HEK293T (cell line): ENCODE data around the gene PRKAG2.

Experiments
- CTCF ChIA-PET: fragments of 350-600 bp; formaldehyde crosslinking; extraction: SDS; loops from one replicate; lab custom pipeline; 2021; ENCODE audit warnings: antibody characterized with exemption, inconsistent platforms; lab: Yijun Ruan, JAX
- POLR2A ChIA-PET: fragments of 350-600 bp; formaldehyde crosslinking; extraction: SDS; loops from one replicate; lab custom pipeline; 2020; ENCODE audit warnings: antibody characterized with exemption, inconsistent platforms; lab: Yijun Ruan, JAX
- DNase-seq: peaks from one replicate; pipeline ENCODE4 v3.0.0; 2012; ENCODE audit warnings: mixed read lengths; ENCODE audit errors: extremely low spot score
- ARNT ChIP-seq: fragments of 450-650 bp; IDR thresholded peaks from 2 replicates; pipeline ENCODE4 v1.6.1; 2017; ENCODE audit warnings: mild to moderate bottlenecking
- BHLHE40 ChIP-seq: fragments of 450-650 bp; IDR thresholded peaks from 2 replicates; pipeline ENCODE4 v1.6.1; 2016; ENCODE audit warnings: mild to moderate bottlenecking, moderate library complexity, borderline replicate concordance
- CTBP1 ChIP-seq: fragments of 450-650 bp; IDR thresholded peaks from 2 replicates; pipeline ENCODE4 v1.6.1; 2016; ENCODE audit warnings: borderline replicate concordance
- ELF4 ChIP-seq: fragments of 450-650 bp; IDR thresholded peaks from 2 replicates; pipeline ENCODE4 v1.6.1; 2017; ENCODE audit warnings: antibody characterized with exemption
- FOXA1 ChIP-seq: fragments of 450-650 bp; IDR thresholded peaks from 2 replicates; pipeline ENCODE4 v1.6.1; 2016; ENCODE audit warnings: mild to moderate bottlenecking
- FOXK2 ChIP-seq: fragments of 450-650 bp; IDR thresholded peaks from 2 replicates; pipeline ENCODE4 v1.6.1; 2016; ENCODE audit warnings: mild to moderate bottlenecking
- FOXM1 ChIP-seq: fragments of 450-650 bp; IDR thresholded peaks from 2 replicates; pipeline ENCODE4 v1.6.1; 2017; ENCODE audit warnings: mild to moderate bottlenecking, borderline replicate concordance
- HDGF ChIP-seq: fragments of 450-650 bp; IDR thresholded peaks from 2 replicates; pipeline ENCODE4 v1.6.1; 2017; ENCODE audit warnings: antibody characterized with exemption, borderline replicate concordance
- L3MBTL2 ChIP-seq: fragments of 450-650 bp; conservative IDR thresholded peaks from 2 replicates; pipeline ENCODE4 v1.6.1; 2016; ENCODE audit warnings: mild to moderate bottlenecking
- LEF1 ChIP-seq: fragments of 450-650 bp; IDR thresholded peaks from 2 replicates; pipeline ENCODE4 v1.6.1; 2017; ENCODE audit warnings: mild to moderate bottlenecking, borderline replicate concordance
- NFRKB ChIP-seq: fragments of 450-650 bp; IDR thresholded peaks from 2 replicates; pipeline ENCODE4 v1.6.1; 2016; ENCODE audit warnings: mild to moderate bottlenecking, moderate library complexity
- SP1 ChIP-seq: fragments of 450-650 bp; IDR thresholded peaks from 2 replicates; pipeline ENCODE4 v1.6.1; 2017
- SUZ12 ChIP-seq: fragments of 450-650 bp; IDR thresholded peaks from 2 replicates; pipeline ENCODE4 v1.6.1; 2016; ENCODE audit warnings: mild to moderate bottlenecking
- TARDBP ChIP-seq: fragments of 450-650 bp; IDR thresholded peaks from 2 replicates; pipeline ENCODE4 v1.6.1; 2016
- ZNF384 ChIP-seq: fragments of 450-650 bp; IDR thresholded peaks from 2 replicates; pipeline ENCODE4 v1.6.1; 2016
- TF ChIP-seq, protein P1 (sequence below): fragments of 450-650 bp; IDR thresholded peaks from 2 replicates; pipeline ENCODE4 v1.6.1; 2016

The PRKAG2 gene

DNA sequence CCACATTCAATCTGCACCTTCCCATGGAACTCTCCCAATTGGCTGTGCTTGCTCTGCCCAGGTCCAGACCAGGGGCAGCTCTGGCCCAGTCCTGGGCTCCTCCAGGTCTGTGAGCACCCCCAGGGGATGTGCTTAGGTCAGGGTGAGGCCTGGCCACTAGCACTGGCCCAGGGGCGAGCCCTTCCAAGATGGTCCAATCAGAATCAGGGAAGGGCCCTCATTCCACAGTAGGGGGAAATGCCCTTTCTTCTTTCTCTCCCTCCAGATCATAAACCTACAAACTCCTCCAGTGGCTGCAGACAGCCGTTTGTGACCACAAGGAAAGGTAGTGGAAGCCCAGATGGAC, 157.0 kb downstream of the PRKAG2 start:
- CTCF ChIA-PET: no interaction called here
- no peak for DNase-seq
- POLR2A ChIA-PET: no interaction called here
- TF ChIP-seq ZNF384: no peak
- no peak for TF ChIP-seq ARNT
- TF ChIP-seq FOXA1: no peak
- no peak for TF ChIP-seq SP1
- no peak for TF ChIP-seq L3MBTL2
- no peak for TF ChIP-seq HDGF

DNA sequence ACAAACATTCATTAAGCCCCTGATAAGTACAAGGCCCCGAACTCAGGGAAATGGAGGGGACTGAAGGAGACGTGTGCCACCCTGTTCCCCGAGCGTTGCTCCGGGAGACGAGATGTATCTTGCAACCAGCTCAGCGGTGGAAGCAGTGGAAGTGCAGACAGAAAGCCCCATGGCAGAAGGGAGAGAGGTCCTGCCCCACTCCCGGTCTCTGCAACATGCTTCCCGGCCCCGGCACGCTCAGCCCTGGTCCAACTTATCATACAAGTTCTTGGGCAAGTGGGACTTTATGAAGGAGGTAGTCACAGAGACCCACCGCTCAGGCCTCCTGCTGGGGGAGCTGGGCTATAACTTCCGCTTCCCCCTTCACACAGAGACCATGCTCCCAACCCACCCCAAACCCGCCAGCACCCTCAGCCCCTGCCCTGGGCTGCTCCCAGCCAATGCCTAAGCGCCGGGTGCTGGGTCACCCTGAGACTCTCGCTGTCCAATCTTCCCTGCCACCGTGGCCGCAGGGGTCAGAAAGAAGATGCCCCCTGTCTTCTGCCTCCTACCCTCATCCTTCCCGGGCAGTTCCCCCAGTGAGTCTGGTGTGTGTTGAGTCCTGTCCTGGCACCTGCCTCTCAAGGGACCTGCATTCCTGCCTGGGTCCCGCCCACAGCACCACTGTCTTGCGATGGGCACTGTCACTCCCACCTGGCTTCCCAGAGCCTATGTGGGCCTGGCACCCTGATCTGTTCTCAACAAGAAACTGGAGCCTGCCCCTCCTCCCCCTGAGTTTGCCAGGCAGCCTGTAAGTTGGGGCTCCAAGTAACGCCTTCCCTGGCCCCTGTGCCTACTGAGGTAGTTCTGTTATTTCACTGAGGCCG, 157.7 kb downstream of the PRKAG2 start:
- CTCF ChIA-PET: no interaction called here
- DNase-seq: no peak
- TF ChIP-seq BHLHE40 (no peak), HDGF (no peak), FOXK2 (no peak), ZNF384 (no peak), SUZ12 (no peak), FOXA1 (no peak), ARNT (no peak), ELF4 (no peak), SP1 (no peak), FOXM1 (no peak), L3MBTL2 (no peak), NFRKB (no peak), TARDBP (no peak), LEF1 (no peak), CTBP1 (no peak)
- TF ChIP-seq, protein P1, sequence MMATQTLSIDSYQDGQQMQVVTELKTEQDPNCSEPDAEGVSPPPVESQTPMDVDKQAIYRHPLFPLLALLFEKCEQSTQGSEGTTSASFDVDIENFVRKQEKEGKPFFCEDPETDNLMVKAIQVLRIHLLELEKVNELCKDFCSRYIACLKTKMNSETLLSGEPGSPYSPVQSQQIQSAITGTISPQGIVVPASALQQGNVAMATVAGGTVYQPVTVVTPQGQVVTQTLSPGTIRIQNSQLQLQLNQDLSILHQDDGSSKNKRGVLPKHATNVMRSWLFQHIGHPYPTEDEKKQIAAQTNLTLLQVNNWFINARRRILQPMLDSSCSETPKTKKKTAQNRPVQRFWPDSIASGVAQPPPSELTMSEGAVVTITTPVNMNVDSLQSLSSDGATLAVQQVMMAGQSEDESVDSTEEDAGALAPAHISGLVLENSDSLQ: no peak
- POLR2A ChIA-PET: no interaction called here

DNA sequence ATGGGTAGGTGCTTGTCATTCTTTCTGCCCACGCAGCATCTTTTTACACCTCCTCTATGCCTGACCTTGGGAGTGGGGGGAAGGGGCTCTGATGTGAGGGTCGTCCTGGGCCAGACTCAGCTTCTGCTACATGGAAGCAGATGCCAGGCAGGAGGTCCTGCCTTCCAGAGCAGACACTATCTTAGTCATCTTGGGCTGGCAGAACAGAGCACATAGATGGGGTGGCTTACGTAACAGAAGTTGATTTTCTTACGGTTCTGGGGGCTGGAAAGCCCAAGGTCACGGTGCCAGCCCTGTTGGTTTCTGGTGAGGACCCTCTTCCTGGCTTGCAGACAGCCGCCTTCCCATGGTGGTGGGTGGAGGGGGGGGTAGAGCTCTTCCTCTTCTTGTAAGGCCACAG, 159.0 kb downstream of the PRKAG2 start:
- ChIA-PET POLR2A (interaction anchor here (0.9 kb wide), 1 partner anchor 18 kb away, joined by 3 read pairs; no protein-coding TSS in a partner anchor), CTCF (interaction anchor here (1.0 to 1.1 kb wide), 2 partner anchors 11 to 16 kb away, joined by 3 to 4 read pairs; no protein-coding TSS in a partner anchor)
- DNase-seq: no peak
- no peak for TF ChIP-seq FOXM1
- TF ChIP-seq ARNT: no peak
- TF ChIP-seq HDGF: no peak
- no peak for TF ChIP-seq SP1
- TF ChIP-seq LEF1: no peak
- no peak for TF ChIP-seq ZNF384
- no peak for TF ChIP-seq SUZ12
- TF ChIP-seq BHLHE40: no peak
- no peak for TF ChIP-seq L3MBTL2
- no peak for TF ChIP-seq FOXA1

DNA sequence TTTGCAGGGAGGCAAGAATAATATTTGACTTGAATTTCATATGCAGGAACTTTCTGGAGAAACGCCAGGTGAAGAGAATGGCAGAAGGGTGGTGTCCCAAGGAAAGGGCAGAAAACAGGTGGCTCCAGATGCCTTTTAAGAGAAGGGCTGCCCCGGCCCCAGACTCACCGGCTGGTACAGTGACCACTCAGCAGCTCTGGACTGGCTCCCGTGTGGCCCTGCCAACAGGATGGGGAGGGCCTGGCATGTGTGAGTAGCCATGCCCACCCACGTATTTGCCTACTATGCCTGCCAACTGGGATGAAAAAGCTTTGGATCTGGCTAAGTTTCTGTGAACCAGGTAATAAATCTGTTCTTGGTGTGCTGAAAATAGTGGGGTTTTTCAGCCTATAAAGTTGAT, 159.5 kb downstream of the PRKAG2 start:
- POLR2A ChIA-PET: interaction anchor here (0.9 kb wide), 1 partner anchor 18 kb away, joined by 3 read pairs; no protein-coding TSS in a partner anchor
- CTCF ChIA-PET: interaction anchor here (1.0 to 1.3 kb wide), 3 partner anchors 9 to 16 kb away, joined by 3 to 4 read pairs (median 4); no protein-coding TSS in a partner anchor

DNA sequence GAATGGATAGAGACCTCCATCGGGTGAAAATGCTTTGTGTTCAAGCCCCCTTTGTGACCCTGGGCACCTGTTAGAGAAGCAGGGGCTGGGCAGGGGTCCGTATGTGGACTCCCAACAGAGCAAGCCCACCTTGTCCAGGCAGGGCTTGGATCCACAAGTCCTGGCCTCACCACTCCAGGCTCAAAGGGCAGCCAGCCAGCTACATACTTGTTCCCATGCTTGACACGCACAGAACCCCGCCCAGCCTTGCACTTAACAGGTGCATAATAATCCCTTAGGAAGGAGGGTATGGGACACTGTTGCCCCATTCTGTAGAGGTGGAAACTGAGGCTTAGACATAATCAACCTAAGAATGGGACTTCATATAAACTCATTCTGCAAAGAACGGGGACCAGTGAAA, 160.6 kb downstream of the PRKAG2 start:
- no peak for DNase-seq
- ChIA-PET CTCF (interaction anchor here (1.3 kb wide), 1 partner anchor 8 kb away, joined by 4 read pairs; no protein-coding TSS in a partner anchor), POLR2A (no interaction called here)
- TF ChIP-seq ARNT: no peak
- no peak for TF ChIP-seq LEF1
- TF ChIP-seq SUZ12: no peak
- TF ChIP-seq BHLHE40: no peak
- TF ChIP-seq L3MBTL2: no peak
- TF ChIP-seq ELF4: no peak
- TF ChIP-seq TARDBP: no peak
- TF ChIP-seq, protein P1: no peak
- TF ChIP-seq CTBP1: no peak
- TF ChIP-seq FOXA1: no peak
- no peak for TF ChIP-seq SP1
- TF ChIP-seq FOXK2: no peak

More for the DNA sequence above, 159.5 kb downstream of the PRKAG2 start:
- no peak for DNase-seq
- TF ChIP-seq CTBP1 (no peak), SUZ12 (no peak), L3MBTL2 (no peak), BHLHE40 (no peak), HDGF (no peak), ZNF384 (no peak), ARNT (no peak), ELF4 (no peak)
- TF ChIP-seq, protein P1: no peak

DNA sequence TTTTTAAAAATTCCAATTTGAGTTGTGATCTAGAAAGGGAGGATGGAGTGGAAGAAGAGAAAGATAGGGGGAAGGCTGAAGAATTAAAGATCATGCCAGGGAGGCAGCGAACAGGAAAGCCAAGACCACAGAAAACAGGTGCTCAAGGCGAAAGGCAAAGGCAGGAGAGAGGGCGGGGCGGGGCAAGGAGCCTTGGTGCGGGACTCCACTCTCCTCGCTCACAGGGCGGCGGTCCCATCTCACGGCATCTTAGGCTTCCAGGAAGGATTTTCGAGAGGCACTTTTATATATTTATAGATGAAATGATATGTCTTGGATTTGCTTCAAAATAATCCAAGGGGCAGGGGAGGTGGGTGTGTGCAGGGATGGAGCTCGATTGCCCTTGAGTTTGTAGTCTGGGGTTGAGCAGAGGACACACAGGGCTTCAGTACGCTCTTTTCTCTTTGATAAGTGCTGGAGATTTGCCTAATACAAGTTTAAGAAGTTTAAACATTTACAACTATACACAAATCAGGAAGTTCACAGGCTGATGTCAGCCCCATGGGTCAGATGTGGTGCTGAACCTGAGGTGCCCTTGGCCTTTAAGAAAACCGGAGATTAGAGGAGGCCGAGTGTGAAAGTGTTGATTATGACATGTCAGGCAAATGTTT, 161.1 kb downstream of the PRKAG2 start:
- no peak for TF ChIP-seq SP1
- TF ChIP-seq L3MBTL2: no peak
- no peak for TF ChIP-seq FOXK2
- no peak for TF ChIP-seq FOXM1
- TF ChIP-seq ELF4: no peak
- no peak for TF ChIP-seq BHLHE40
- no peak for TF ChIP-seq ARNT
- no peak for TF ChIP-seq ZNF384
- no peak for TF ChIP-seq NFRKB
- no peak for TF ChIP-seq TARDBP
- TF ChIP-seq, protein P1: no peak
- no peak for TF ChIP-seq FOXA1
- TF ChIP-seq SUZ12: no peak
- no peak for TF ChIP-seq LEF1
- POLR2A ChIA-PET: no interaction called here
- CTCF ChIA-PET: interaction anchor here (0.8 kb wide), 1 partner anchor 18 kb away, joined by 4 read pairs; no protein-coding TSS in a partner anchor
- no peak for DNase-seq
